ENCODE measurements around the gene TMEM87B. TPM values are rescaled to one million over a fixed set of nuclear protein-coding genes. Genes with fewer than 3 reads are reported as not detected.

TMEM87B gene
- polyA plus RNA-seq, 1 donor from 2014 or later, result 12.8 TPM

DNA sequence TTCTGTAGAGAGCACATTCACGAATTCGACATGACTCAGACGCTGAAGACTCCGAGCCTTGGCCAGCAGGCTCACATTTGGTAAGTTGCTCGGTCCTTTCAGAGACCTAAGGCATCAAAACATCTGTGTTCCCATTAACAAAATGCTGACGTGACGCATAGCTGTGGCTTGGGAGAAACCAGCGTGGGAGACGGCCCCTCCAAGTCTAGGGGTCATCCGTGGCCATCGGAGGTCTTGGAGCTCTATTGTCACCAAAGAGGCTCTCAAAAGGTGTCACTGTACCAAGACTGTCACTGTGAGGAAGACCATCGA, 98.1 kb downstream of the TMEM87B start:
- H3K27ac ChIP-seq (ENCODE audit: low read length), result no peak overlapping the region
- no peaks in the 10 kb centered on the region for H3K36me3 ChIP-seq (ENCODE audit: insufficient read depth, low read length)
- no peaks in the 10 kb centered on the region for H3K79me2 ChIP-seq (replicated peaks; ENCODE audit: insufficient read depth, low read length)
- H3K4me3 ChIP-seq (ENCODE audit: low read length), result no peak overlapping the region
- no peaks in the 10 kb centered on the region for H3F3A ChIP-seq (ENCODE audit: insufficient read depth, low read length, poor library complexity, severe bottlenecking)
- H3K9me3 ChIP-seq (ENCODE audit: low read length), result no peaks in the 10 kb centered on the region
- TF ChIP-seq EZH2 (IDR thresholded peaks at IDR 0.05; ENCODE audit: borderline replicate concordance, insufficient read depth, low read length, poor library complexity, severe bottlenecking) (no peak), POLR2AphosphoS5 (IDR thresholded peaks at IDR 0.05) (no peak), MXI1 (conservative IDR thresholded peaks at IDR 0.05; ENCODE audit: poor library complexity, severe bottlenecking) (no peak), SMC3 (conservative IDR thresholded peaks at IDR 0.05; ENCODE audit: poor library complexity) (no peak), EP300 (conservative IDR thresholded peaks at IDR 0.05; ENCODE audit: poor library complexity, severe bottlenecking) (no peak), TAF1 (IDR thresholded peaks at IDR 0.05; ENCODE audit: low read depth) (no peak), RAD21 (conservative IDR thresholded peaks at IDR 0.05) (no peak)
- TF ChIP-seq, protein P1, sequence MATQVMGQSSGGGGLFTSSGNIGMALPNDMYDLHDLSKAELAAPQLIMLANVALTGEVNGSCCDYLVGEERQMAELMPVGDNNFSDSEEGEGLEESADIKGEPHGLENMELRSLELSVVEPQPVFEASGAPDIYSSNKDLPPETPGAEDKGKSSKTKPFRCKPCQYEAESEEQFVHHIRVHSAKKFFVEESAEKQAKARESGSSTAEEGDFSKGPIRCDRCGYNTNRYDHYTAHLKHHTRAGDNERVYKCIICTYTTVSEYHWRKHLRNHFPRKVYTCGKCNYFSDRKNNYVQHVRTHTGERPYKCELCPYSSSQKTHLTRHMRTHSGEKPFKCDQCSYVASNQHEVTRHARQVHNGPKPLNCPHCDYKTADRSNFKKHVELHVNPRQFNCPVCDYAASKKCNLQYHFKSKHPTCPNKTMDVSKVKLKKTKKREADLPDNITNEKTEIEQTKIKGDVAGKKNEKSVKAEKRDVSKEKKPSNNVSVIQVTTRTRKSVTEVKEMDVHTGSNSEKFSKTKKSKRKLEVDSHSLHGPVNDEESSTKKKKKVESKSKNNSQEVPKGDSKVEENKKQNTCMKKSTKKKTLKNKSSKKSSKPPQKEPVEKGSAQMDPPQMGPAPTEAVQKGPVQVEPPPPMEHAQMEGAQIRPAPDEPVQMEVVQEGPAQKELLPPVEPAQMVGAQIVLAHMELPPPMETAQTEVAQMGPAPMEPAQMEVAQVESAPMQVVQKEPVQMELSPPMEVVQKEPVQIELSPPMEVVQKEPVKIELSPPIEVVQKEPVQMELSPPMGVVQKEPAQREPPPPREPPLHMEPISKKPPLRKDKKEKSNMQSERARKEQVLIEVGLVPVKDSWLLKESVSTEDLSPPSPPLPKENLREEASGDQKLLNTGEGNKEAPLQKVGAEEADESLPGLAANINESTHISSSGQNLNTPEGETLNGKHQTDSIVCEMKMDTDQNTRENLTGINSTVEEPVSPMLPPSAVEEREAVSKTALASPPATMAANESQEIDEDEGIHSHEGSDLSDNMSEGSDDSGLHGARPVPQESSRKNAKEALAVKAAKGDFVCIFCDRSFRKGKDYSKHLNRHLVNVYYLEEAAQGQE (IDR thresholded peaks at IDR 0.05; ENCODE audit: borderline replicate concordance), result no peak
- TF ChIP-seq, protein P2, sequence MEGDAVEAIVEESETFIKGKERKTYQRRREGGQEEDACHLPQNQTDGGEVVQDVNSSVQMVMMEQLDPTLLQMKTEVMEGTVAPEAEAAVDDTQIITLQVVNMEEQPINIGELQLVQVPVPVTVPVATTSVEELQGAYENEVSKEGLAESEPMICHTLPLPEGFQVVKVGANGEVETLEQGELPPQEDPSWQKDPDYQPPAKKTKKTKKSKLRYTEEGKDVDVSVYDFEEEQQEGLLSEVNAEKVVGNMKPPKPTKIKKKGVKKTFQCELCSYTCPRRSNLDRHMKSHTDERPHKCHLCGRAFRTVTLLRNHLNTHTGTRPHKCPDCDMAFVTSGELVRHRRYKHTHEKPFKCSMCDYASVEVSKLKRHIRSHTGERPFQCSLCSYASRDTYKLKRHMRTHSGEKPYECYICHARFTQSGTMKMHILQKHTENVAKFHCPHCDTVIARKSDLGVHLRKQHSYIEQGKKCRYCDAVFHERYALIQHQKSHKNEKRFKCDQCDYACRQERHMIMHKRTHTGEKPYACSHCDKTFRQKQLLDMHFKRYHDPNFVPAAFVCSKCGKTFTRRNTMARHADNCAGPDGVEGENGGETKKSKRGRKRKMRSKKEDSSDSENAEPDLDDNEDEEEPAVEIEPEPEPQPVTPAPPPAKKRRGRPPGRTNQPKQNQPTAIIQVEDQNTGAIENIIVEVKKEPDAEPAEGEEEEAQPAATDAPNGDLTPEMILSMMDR (IDR thresholded peaks at IDR 0.05; ENCODE audit: poor library complexity, severe bottlenecking), result no peak
- H3K9me2 ChIP-seq (ENCODE audit: insufficient read depth, low read length), result no peaks in the 10 kb centered on the region
- H3K9ac ChIP-seq (ENCODE audit: low read length), result no peak overlapping the region
- no peak overlapping the region for H3K4me2 ChIP-seq (ENCODE audit: low read length)
- H2AFZ ChIP-seq (ENCODE audit: low read depth, low read length), result no peak overlapping the region
- H3K27me3 ChIP-seq (ENCODE audit: insufficient read depth, low read depth, low read length), result no peaks in the 10 kb centered on the region
- H4K20me1 ChIP-seq (ENCODE audit: insufficient read depth), result no peaks in the 10 kb centered on the region

DNA sequence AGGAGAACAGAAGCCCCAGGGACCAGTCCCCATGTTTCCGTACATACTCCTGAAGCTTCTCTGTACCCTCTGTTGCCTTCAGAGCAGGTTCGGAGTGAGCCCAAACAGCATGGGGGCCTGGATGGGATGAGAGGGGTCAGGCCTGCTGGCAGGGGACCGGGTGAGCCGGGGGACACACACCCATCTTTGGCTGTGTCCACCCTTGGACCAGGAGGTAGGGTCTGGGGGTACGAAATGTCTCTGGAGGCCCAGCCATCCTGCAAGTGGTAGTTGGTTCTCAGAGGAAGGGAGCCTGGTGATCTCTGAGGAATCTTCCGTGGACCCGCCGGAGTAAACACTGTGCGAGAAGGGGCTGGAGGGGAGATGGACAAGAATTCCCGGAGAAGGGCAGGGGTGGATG, 98.4 kb downstream of the TMEM87B start:
- Histone ChIP-seq H4K20me1 (ENCODE audit: insufficient read depth) (no peaks in the 10 kb centered on the region), H3K9me3 (ENCODE audit: low read length) (no peaks in the 10 kb centered on the region), H3F3A (ENCODE audit: insufficient read depth, low read length, poor library complexity, severe bottlenecking) (no peaks in the 10 kb centered on the region), H3K9ac (ENCODE audit: low read length) (no peak overlapping the region), H3K79me2 (replicated peaks; ENCODE audit: insufficient read depth, low read length) (no peaks in the 10 kb centered on the region), H3K9me2 (ENCODE audit: insufficient read depth, low read length) (no peaks in the 10 kb centered on the region), H3K36me3 (ENCODE audit: insufficient read depth, low read length) (no peaks in the 10 kb centered on the region), H2AFZ (ENCODE audit: low read depth, low read length) (no peak overlapping the region), H3K4me3 (ENCODE audit: low read length) (no peak overlapping the region), H3K27ac (ENCODE audit: low read length) (no peak overlapping the region), H3K27me3 (ENCODE audit: insufficient read depth, low read depth, low read length) (no peaks in the 10 kb centered on the region), H3K4me2 (ENCODE audit: low read length) (no peak overlapping the region)
- no peak for TF ChIP-seq MXI1 (conservative IDR thresholded peaks at IDR 0.05; ENCODE audit: poor library complexity, severe bottlenecking)
- TF ChIP-seq POLR2AphosphoS5 (IDR thresholded peaks at IDR 0.05), result no peak
- no peak for TF ChIP-seq TAF1 (IDR thresholded peaks at IDR 0.05; ENCODE audit: low read depth)
- no peak for TF ChIP-seq SMC3 (conservative IDR thresholded peaks at IDR 0.05; ENCODE audit: poor library complexity)
- TF ChIP-seq, protein P1 (IDR thresholded peaks at IDR 0.05; ENCODE audit: borderline replicate concordance), result no peak
- TF ChIP-seq, protein P2 (IDR thresholded peaks at IDR 0.05; ENCODE audit: poor library complexity, severe bottlenecking), result no peak
- TF ChIP-seq EP300 (conservative IDR thresholded peaks at IDR 0.05; ENCODE audit: poor library complexity, severe bottlenecking), result no peak
- no peak for TF ChIP-seq EZH2 (IDR thresholded peaks at IDR 0.05; ENCODE audit: borderline replicate concordance, insufficient read depth, low read length, poor library complexity, severe bottlenecking)
- no peak for TF ChIP-seq RAD21 (conservative IDR thresholded peaks at IDR 0.05)

All from neural cell (in vitro differentiated cells).